Measurements from ENCODE around the gene NUDT8.

DNA sequence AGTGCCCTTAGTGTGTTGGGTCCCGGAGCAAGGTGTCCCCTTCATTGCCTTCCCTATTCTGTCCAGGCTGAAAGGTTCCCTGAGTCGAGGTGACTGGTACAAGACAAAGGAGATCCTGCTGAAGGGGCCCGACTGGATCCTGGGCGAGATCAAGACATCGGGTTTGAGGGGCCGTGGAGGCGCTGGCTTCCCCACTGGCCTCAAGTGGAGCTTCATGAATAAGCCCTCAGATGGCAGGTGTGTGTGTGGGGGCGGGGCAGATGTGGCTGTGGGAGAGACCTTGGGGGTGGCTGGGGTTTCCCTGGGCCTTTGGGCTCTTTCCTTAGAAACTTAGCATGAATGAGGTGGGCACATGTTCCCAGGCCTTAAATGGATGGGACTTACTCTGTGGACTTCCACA is 21.3 kb downstream of the NUDT8 start:
- no peak for TF ChIP-seq CSDC2 (CRISPR knock-in tag; IDR thresholded peaks at IDR 0.05)
- no peak for TF ChIP-seq ARNTL (CRISPR knock-in tag; IDR thresholded peaks at IDR 0.05; ENCODE audit: borderline replicate concordance, low read depth)
- TF ChIP-seq ZFP3 (CRISPR knock-in tag; IDR thresholded peaks at IDR 0.05) = no peak
- TF ChIP-seq ZC3H10 (CRISPR knock-in tag; IDR thresholded peaks at IDR 0.05) = no peak
- no peak for TF ChIP-seq GLIS3 (CRISPR knock-in tag; IDR thresholded peaks at IDR 0.05)
- no peak for TF ChIP-seq ZNF565 (CRISPR knock-in tag; conservative IDR thresholded peaks at IDR 0.05; ENCODE audit: low read depth)
- TF ChIP-seq TCF4 (CRISPR knock-in tag; IDR thresholded peaks at IDR 0.05; ENCODE audit: borderline replicate concordance) = no peak
- TF ChIP-seq, protein P1, sequence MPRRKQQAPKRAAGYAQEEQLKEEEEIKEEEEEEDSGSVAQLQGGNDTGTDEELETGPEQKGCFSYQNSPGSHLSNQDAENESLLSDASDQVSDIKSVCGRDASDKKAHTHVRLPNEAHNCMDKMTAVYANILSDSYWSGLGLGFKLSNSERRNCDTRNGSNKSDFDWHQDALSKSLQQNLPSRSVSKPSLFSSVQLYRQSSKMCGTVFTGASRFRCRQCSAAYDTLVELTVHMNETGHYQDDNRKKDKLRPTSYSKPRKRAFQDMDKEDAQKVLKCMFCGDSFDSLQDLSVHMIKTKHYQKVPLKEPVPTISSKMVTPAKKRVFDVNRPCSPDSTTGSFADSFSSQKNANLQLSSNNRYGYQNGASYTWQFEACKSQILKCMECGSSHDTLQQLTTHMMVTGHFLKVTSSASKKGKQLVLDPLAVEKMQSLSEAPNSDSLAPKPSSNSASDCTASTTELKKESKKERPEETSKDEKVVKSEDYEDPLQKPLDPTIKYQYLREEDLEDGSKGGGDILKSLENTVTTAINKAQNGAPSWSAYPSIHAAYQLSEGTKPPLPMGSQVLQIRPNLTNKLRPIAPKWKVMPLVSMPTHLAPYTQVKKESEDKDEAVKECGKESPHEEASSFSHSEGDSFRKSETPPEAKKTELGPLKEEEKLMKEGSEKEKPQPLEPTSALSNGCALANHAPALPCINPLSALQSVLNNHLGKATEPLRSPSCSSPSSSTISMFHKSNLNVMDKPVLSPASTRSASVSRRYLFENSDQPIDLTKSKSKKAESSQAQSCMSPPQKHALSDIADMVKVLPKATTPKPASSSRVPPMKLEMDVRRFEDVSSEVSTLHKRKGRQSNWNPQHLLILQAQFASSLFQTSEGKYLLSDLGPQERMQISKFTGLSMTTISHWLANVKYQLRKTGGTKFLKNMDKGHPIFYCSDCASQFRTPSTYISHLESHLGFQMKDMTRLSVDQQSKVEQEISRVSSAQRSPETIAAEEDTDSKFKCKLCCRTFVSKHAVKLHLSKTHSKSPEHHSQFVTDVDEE (CRISPR knock-in tag; IDR thresholded peaks at IDR 0.05) = no peak
- no peak for TF ChIP-seq ZNF8 (CRISPR knock-in tag; IDR thresholded peaks at IDR 0.05)
- TF ChIP-seq, protein P2, sequence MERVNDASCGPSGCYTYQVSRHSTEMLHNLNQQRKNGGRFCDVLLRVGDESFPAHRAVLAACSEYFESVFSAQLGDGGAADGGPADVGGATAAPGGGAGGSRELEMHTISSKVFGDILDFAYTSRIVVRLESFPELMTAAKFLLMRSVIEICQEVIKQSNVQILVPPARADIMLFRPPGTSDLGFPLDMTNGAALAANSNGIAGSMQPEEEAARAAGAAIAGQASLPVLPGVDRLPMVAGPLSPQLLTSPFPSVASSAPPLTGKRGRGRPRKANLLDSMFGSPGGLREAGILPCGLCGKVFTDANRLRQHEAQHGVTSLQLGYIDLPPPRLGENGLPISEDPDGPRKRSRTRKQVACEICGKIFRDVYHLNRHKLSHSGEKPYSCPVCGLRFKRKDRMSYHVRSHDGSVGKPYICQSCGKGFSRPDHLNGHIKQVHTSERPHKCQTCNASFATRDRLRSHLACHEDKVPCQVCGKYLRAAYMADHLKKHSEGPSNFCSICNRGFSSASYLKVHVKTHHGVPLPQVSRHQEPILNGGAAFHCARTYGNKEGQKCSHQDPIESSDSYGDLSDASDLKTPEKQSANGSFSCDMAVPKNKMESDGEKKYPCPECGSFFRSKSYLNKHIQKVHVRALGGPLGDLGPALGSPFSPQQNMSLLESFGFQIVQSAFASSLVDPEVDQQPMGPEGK (CRISPR knock-in tag; IDR thresholded peaks at IDR 0.05; ENCODE audit: borderline replicate concordance) = no peak
- TF ChIP-seq TOX (CRISPR knock-in tag; IDR thresholded peaks at IDR 0.05; ENCODE audit: borderline replicate concordance) = no peak
- no peak for TF ChIP-seq OSR1 (CRISPR knock-in tag; IDR thresholded peaks at IDR 0.05)
- no peak for TF ChIP-seq ZFP30 (CRISPR knock-in tag; IDR thresholded peaks at IDR 0.05)
- no peak for TF ChIP-seq BACH2 (CRISPR knock-in tag; IDR thresholded peaks at IDR 0.05; ENCODE audit: borderline replicate concordance)

Measured in SK-N-SH treated with all-trans-retinoic acid at 6 μM for 48 hours (cell line).